SIG-M5 (cell line): ENCODE data around the gene PLIN4.
"Not testable (repeated sequence)": the region's sequence is repeated elsewhere in the genome, so short reads cannot be mapped to it uniquely, and the experiment has no call there.

Experiments
- DNase-seq: peaks from one replicate; lab custom pipeline; 2025; lab: John Stamatoyannopoulos, UW

PLIN4 gene

DNA sequence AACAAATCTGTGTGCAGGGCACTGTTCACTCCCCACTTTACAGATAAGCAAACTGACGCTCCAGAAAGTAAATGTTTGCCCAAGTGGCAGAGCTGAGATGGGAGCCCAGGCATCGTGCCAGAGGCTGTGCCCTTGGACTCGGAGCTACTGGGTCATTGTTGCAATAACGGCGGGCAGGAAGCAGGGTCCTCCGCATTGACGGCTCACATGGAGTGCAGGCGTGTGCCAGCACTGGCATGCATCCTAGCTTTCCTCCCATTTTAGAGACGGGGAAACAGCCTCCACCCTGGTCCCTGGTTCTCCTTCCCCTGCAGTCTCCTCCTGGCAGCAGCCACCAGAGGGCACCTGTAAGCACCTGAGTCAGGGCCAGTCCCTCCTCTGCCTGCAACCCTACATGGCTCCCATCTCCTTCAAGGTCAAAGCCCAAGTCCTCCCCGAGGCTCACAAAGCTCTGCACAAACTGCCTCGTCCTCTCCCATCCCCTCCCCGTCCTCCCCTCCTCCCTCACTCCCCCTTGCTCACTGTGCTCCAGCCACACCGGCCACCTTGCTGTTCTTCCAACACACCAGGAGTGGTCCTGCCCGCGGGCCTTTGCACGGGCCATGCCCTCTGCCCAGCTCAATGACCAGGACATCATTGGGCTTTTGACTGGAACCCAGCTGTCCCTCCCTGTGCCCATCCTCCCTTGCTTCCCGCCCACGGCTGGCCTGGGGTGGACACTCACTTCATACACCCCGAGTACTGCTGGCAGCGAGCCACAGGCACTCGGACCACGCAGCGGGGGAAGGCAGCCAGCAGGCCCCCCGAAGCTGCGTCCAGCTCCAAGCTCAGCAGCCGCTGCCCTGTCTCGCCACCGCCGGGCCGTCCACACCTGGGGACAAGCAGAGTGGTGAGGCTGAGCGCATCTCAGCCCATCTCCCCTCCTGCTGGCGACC is 29.3 kb upstream of the PLIN4 start:
- DNase-seq = no peak

DNA sequence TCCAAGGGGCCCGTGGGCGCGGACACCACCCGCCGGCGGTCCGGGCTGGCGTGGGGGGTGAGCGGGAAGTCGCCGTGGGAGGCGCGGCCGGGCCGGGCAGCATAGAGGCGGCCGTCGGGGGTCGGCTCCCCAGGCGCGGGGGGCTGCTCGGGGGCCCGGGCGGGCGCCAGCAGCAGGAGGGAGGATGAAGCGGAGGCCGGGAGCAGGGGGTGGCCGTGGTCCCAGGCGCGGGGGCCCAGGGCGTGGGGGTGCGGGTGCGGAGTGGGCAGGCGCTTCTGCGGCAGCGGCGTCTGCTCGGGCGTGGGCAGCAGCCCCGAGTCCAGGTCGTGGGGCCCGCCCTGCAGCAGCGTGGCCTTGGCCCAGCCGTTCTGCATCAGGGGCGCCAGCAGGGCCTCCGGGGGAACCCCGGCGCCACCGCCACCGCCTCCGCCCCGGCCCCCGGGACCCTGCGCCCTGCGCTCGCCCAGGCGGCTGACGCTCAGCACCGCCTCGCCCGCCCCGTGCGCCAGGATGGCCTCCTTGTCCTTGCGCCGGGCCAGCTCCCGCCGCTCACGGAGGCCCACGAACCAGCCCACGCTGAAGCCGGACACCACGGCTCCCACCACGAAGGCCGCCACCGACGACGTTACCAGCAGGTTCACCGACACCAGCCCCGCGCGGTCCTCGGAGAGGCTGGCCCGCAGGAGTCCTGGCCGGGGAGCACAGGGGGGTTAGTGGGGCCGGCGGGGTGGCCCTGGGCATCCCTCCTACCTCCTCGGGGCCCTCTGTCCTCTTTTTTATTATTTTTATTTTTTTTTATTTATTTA is 25.8 kb upstream of the PLIN4 start:
- DNase-seq = no peak

DNA sequence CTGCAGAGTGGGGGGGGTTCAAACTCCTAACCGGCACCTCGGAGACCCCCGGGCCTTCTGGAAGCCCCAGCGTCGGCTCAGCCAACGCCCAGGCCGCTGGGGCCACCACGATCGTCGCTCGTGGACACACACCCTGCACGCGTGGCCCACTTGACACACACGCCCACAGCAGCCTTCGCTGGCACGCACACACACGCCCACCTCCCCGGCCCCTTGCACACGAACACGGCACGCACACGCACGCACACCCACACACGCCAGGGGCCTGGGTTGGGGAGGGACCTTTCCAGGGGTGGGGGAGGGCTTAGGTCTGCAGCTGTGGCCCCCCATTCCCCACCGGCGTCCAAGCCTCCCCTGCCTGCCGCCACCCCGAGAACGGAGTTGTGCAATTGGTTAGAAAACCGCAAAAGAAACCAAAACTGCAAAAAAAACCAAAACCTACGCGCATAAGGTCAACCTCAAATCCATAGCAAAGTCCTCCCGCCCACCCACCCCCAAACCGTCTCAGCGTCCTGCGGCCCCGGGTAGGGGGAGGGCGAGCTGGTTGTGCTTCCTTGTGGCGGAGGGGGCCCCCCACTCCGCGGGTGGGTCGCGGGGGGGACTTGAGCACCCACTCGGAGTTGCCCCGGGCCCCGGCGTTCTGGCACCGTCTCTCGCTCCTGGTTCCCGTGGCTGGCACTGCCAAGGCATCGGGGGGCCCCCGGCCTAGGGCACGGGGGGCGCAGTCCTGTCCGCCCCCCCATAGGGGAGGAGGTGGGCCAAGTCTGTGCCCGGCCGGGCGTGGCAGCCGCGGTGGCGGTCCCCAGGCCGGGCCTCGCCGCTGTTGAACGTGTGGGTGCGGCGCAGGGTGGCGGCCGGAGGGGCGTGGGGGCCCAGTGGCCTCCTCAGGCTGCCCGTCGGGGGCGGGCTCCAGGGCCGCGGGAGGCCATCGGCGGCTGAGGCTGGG is 24.9 kb upstream of the PLIN4 start:
- DNase-seq = no peak

DNA sequence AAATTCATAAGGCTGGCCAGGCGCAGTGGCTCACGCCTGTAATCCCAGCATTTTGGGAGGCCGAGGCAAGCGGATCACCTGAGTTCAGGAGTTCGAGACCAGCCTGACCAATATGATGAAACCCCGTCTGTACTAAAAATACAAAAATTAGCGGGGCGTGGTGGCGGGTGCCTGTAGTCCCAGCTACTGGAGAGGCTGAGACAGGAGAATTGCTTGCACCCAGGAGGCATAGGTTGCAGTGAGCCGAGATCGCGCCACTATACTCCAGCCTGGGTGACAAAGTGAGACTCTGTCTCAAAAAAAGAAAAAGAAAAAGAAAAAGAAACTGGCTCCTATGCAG is 23.5 kb upstream of the PLIN4 start:
- DNase-seq = not testable (repeated sequence)

DNA sequence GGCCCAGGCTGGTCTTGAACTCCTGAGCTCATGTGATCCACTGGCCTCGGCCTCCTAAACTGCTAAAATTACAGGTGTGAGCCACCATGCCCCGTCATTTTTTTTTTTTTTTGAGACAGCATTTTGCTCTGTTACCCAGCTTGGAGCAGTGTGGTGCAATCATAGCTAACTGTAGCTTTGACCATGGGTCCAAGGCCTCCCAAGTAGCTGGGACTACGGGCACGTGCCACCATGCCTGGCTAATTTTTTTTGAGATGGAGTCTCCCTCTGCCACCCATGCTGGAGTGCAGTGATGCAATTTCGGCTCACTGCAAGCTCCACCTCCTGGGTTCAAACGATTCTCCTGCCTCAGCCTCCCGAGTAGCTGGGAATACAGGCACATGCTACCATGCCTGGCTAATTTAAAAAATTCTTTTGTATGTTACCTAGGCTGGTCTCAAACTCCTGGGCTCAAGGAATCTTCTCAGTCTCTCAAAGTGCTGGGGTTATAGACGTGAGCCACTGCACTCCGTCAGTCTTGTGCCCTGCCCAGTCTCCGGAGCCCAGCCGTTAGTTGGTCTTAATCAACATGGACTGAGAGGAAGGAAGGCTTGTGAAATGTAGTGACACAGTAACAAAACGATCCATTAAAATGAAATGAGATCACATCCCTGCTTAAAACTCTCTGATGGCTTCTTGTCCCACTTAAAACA is 23.0 kb upstream of the PLIN4 start:
- DNase-seq = no peak

DNA sequence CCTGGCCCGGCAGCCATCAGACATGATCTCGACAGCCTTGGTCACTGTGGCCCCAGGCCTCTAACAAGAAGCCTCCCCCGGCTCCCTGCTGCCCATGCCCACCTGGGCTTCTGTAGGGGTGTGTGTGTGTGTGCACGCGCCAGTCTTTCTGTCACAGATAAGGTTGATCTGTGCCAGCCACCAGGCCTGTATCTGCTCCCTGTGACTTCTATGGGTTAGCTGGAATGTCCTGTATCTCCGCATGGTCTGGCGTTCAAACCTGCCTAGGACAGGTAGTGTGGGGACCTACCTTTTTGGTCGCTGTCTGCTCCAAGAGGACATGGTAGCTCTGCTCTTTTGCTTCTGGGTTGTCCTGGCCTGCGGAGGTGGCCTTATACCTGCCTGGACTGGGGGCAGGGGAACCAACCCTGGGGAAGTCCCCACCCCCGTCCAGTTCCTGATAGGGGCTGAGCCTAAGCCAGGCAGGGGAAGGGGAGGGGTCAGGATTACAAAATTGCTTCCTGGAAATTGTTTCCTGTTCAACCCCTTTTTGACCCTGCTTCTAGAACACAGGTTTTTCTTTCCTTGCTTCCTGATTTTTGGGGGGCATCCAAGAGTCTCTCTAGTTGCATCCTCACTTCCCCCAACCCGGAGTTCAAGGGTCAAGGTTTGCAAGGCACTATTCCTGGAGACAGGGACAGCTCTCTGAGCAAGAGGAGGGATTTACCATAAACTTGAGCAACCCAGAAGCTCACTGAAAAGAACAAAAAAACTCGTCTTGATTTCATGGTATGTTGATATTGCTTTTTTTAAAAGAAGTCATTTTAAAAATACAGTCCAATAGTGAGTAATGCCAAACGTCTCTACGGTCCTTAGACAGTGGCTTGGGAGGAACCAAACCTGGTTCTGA is 21.7 kb upstream of the PLIN4 start, which contains the start of gene LRG1:
TSS of gene LRG1 (minus strand) at position 344 of the 889 bp plus-strand sequence. CDS start at position 321, 23 bp downstream.
- DNase-seq = no peak

DNA sequence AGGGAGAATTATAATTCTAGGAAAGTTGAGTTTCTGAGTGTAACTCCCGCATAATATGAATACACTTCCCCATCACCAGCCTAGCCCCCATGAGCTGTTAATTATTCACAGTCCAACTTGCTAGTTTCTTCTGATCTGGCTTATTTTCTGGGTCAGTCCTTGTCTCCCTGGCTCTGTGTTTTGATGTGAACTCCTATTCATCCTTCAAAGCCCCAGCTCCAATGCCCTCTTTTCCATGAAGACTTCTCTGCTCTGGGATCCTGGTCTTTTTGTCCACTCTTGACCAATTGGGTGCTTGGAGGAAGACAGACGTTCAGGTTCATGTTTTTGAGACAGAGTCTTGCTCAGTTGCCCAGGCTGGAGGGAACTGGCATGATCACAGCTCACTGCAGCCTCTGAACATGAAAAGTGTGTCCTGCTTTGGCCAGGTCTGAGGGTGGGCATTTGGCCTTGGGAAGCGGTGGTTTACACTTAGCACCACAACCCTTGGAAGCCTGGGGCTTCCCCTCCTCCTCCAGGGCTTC is 20.9 kb upstream of the PLIN4 start:
- DNase-seq = no peak

DNA sequence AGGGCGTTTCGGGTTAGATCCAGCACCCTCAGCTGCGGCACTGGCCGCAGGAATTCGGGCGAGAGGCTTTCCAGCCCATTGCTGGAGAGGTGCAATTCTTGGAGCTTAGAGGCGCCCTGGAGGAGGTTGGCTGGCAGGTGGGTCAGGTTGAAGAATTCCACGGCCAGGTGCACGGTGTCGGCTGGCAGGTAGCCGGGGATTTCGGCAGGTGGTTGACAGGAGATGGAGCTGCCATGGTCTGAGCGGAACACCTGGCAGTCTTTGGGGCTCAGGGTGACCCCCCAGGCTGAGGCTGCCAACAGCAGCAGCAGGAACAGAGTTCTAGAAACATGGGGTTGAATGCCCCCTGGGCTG is 20.3 kb upstream of the PLIN4 start:
- DNase-seq = no peak

DNA sequence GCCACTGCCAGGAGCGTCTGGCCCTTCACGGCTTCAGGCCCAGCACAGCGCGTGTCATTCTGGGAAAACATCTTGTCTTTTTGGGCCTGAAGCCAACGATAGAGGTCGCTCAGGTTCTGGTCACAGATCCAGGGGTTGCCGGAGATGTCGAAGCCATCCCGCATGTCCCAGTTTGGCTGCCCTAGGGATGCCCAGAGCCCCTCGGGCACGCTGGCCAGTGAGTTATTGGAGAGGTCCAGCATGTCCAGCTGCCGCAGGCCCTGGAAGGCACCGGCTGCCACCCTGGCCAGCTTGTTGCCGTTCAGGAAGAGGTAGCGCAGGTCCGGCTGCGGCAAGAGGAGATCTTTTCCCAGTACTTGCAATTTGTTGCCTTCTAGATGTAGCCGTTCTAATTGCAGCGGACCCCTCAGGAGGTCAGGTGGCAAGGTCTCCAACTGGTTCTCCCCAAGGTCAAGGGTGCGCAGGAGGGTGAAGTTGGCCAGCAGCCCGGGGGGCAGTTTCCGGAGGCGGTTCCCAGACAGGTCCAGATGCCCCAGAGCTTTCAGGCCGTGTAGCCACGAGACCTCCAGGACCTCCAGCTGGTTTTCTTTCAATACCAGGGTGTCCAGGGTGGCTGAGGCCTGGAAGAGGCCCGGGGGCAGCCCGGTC is 19.8 kb upstream of the PLIN4 start:
- no peak for DNase-seq

DNA sequence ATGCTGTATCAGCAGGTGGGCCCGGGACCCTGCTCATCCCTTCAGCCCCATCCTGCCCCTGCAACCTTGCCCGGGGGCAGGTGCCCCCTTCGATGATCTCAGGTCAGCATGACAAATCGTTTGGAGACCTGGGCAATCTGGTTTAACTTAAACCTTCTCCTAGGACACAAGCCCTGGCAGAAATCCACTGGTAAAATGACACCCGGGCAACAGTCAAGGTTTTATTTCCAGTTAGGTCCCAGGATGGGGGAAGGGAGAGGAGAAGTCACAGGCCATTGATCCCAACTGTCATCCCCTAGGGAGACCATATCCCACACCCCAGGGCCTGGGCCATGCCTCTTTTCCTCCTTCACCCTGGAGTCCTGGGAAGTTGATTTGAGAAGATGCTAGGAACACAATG is 18.5 kb upstream of the PLIN4 start:
- DNase-seq = no peak

DNA sequence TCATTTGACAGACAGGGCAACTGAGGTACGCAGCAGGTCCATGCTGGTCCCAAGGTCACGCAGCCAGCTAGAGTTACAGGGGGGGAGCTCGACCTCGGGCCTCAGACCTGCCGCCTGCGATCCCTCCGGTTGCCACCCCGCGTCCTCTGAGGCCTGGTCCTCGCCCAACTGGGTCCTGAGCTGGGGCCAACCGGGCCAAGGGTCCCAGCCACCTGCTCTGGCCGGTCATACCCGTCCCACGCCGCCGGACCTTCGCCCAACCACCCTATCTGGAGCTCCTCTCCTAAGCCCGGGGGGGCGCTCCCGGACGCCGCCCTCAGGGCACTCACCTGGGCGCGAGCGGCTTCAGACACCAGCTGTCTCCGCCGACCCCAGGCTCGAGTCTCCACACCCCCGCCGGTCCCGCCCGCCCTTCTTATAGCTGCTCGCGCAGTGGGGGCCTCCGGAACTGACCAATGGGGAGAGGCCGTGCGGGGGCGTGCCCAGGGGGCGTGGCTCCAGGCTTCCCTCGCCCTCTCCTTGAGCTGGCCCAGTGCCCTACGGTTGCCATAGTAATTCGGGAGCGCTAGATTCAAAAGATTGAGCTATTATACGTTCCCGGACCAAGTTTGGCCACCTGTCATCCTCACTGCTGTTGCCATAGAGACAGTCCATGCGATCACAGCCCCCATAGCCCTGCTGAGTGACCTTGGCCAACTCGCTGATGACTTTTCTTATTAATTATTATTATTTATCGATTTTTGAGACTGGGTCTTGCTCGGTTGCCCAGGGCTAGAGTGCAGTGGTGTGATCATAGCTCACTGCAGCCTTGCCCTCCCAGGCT is 16.8 kb upstream of the PLIN4 start, which contains the start of gene PLIN5:
TSS of gene PLIN5 (minus strand) at position 389 of the 823 bp plus-strand sequence. CDS start 1,150 bp downstream, outside the sequence.
- DNase-seq = no peak

DNA sequence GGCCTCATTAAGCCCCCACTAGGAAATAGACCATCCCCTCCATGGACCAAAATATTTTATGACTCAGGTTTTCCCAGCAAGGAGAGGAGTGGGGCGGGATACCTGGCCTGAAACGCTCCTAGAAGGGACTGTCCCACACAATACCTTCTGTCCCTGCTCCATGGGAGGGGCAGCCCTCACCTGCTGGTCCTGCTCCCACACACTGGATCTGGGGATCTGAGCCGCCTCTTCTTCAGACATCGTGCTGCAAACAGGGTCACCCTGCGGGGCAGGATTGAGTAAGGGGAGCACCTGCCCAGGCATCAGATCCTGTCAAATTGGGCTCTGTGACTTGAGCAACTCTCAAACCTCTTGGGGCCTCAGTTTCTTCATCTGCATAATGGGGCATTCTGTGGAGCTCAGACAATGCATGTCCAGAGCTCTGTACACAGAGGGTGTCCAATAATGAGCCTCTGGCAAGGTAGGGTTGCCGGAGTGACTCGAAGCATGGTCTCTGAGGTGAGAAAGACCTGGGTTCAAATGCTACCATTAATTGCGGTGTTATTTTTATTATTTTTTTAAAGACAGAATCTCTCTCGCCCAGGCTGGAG is 15.6 kb upstream of the PLIN4 start:
- DNase-seq = no peak

DNA sequence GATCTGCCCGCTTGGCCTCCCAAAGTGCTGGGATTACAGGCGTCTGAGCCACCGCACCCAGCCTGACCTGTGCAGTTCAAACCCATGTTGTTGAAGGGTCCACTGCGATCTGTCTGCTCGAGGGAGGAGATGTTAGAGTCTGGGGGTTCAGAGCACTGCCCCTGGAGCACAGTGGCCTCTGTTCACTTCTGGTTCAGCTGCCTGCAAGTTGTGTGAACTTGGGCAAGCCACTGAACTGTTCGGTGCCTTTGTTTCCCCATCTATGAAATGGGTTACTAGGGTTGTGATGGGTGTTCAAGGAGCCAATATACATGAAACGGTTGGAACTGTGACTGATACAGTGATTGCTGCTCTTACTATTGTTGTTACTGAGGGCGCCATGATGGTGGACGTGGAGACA is 15.0 kb upstream of the PLIN4 start:
- no peak for DNase-seq

DNA sequence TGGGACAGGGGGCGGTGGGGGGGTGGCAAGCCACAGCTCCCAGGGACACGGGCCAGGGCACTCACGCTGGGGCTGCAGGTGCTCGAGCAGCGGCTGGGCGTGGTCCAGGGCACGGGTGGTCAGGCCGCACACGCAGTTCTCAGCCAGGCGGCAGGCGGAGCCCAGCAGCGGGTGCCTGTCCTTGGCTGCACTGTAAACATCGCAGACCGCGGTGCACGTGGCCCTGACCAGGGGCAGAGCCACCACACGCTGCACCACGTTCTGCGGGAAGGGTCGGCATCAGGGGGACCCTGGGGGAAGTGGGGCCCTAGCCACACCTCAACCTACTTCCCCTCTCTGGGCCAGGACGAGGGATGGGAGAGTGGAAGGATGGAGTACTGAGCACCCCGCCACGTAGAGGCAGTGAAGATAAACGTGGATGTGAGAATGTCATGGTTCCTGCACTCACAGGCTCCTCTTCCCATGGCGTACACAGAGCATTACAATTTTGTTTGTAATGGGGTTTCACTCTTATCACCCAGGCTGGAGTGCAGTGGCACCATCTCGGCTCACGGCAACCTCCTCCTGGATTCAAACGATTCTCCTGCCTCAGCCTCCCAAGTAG is 13.4 kb upstream of the PLIN4 start:
- DNase-seq = no peak

DNA sequence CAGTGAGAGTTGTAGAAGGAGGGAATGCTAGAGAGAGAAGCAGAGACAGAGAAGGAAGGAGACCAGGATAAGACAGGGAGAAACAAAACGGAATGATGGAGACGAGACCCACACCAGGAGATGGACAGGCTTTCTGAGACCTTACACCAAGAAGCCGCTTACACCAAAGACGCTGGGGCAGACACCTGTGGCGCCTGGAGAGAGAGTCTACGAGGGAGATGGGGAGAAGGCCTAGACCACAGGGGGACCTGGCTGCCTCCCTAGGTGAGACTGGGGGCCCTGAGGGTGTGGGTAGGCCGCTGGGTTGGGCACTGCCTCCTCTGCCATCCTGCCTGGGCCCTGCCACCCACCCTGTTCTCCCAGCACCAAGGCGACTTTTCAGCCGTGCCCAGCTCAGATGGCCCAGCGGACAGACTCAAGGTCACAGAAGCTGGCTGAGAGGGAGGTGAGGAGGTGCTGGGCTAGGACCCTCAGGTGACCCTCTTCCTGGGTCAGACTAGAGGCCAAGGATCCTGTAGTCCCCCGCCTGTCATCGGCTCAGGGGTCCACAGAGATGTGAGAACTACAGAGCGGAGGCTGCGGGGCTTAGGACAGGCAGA is 11.7 kb upstream of the PLIN4 start:
- DNase-seq = no peak

DNA sequence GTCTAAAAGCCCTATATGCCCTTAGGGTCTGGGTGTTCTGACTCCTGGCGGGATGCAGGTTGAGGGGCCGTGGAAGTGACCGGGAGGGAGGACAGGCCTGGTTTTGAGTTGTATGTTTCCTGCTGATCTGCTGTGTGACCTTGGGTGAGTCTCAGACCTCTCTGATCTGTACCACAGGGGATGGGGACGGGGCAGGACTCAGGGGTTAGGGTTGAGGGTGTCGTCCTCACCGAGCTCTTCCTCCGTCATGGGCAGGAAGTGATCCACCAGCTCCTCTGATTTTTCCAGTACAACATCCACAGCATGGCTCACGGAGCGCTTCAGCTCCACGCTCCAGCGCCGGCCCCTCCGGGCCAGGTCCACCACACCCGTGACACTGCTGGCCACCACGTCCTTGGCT is 10.6 kb upstream of the PLIN4 start:
- no peak for DNase-seq

DNA sequence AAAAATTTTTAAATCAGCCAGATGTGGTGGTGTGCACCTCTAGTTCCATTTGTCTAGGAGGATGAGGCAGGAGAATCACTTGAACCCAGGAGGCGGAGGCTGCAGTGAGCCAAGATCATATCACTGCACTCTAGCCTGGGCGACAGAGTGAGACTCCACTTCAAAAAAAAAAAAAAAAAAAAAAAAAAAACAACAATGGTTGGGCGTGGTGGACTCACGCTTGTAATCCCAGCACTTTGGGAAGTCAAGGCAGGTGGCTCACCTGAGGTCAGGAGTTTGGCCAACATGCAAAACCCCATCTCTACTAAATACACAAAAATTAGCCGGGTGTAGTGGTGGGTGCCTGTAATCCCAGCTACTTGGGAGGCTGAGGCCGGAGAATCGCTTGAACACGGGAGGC is 9.1 kb upstream of the PLIN4 start:
- not testable (repeated sequence) for DNase-seq
